ENCODE measurements around the gene QPRT.
"Not testable (repeated sequence)": the region's sequence is repeated elsewhere in the genome, so short reads cannot be mapped to it uniquely, and the experiment has no call there.

Gene QPRT

GRCh38 chr16:29662000-29662728 lies 16.8 kb upstream of the QPRT start:
- no peak for DNase-seq (ENCODE audit: extremely low read depth in 1 of 2, low read depth in 1 of 2)

- no peak for DNase-seq (ENCODE audit: extremely low read depth in 1 of 2, low read depth in 1 of 2)
Observed at GRCh38 chr16:29662729-29663015, 16.3 kb upstream of the QPRT start.

- DNase-seq (ENCODE audit: extremely low read depth in 1 of 2, low read depth in 1 of 2), result no peak
Observed at GRCh38 chr16:29663016-29663806, 15.8 kb upstream of the QPRT start, which contains the start of gene SPN. Gene SPN (plus strand): TSS chr16:29663247. CDS start chr16:29663729, 482 bp downstream.

- no peak for DNase-seq (ENCODE audit: extremely low read depth in 1 of 2, low read depth in 1 of 2)
Observed at GRCh38 chr16:29663807-29664090, 15.2 kb upstream of the QPRT start.

GRCh38 chr16:29664091-29664921 lies 14.7 kb upstream of the QPRT start:
- no peak for DNase-seq (ENCODE audit: extremely low read depth in 1 of 2, low read depth in 1 of 2)

GRCh38 chr16:29665294-29666077 lies 13.5 kb upstream of the QPRT start:
- no peak for DNase-seq (ENCODE audit: extremely low read depth in 1 of 2, low read depth in 1 of 2)

- DNase-seq (ENCODE audit: extremely low read depth in 1 of 2, low read depth in 1 of 2), result not testable (repeated sequence)
Observed at GRCh38 chr16:29667322-29667610, 11.7 kb upstream of the QPRT start.

GRCh38 chr16:29667755-29668154 lies 11.2 kb upstream of the QPRT start:
- DNase-seq (ENCODE audit: extremely low read depth in 1 of 2, low read depth in 1 of 2), result no peak

GRCh38 chr16:29668267-29668666 lies 10.7 kb upstream of the QPRT start:
- no peak for DNase-seq (ENCODE audit: extremely low read depth in 1 of 2, low read depth in 1 of 2)

GRCh38 chr16:29673501-29673900 lies 5.5 kb upstream of the QPRT start:
- no peak for DNase-seq (ENCODE audit: extremely low read depth in 1 of 2, low read depth in 1 of 2)

GRCh38 chr16:29674188-29674587 lies 4.8 kb upstream of the QPRT start:
- no peak for DNase-seq (ENCODE audit: extremely low read depth in 1 of 2, low read depth in 1 of 2)

- no peak for DNase-seq (ENCODE audit: extremely low read depth in 1 of 2, low read depth in 1 of 2)
Observed at GRCh38 chr16:29675811-29676643, 3.0 kb upstream of the QPRT start.

GRCh38 chr16:29676989-29677785 lies 1.8 kb upstream of the QPRT start:
- no peak for DNase-seq (ENCODE audit: extremely low read depth in 1 of 2, low read depth in 1 of 2)

GRCh38 chr16:29680180-29680598 lies 1.2 kb downstream of the QPRT start:
- no peak for DNase-seq (ENCODE audit: extremely low read depth in 1 of 2, low read depth in 1 of 2)

GRCh38 chr16:29683543-29684090 lies 4.6 kb downstream of the QPRT start:
- no peak for DNase-seq (ENCODE audit: extremely low read depth in 1 of 2, low read depth in 1 of 2)

- DNase-seq (ENCODE audit: extremely low read depth in 1 of 2, low read depth in 1 of 2), result no peak
Observed at GRCh38 chr16:29684679-29685078, 5.7 kb downstream of the QPRT start.

- DNase-seq (ENCODE audit: extremely low read depth in 1 of 2, low read depth in 1 of 2), result no peak
Observed at GRCh38 chr16:29686740-29687332, 7.9 kb downstream of the QPRT start.

GRCh38 chr16:29687755-29688154 lies 8.8 kb downstream of the QPRT start:
- DNase-seq (ENCODE audit: extremely low read depth in 1 of 2, low read depth in 1 of 2), result no peak

GRCh38 chr16:29688172-29688571 lies 9.2 kb downstream of the QPRT start:
- no peak for DNase-seq (ENCODE audit: extremely low read depth in 1 of 2, low read depth in 1 of 2)
